NT2/D1 (cell line): Measurements from ENCODE around the gene SYT1.

Experiments used
- DNase-seq: peaks from one replicate; pipeline ENCODE4 v3.0.0-alpha.2; 2011; ENCODE audit warnings: low read depth, low spot score
- H3K27me3 ChIP-seq: 2 replicates; pipeline ENCODE4 v1.6.0; 2011; ENCODE audit warnings: mild to moderate bottlenecking; ENCODE audit not compliant: insufficient read length, insufficient read depth
- H3K36me3 ChIP-seq: 2 replicates; pipeline ENCODE4 v1.6.1; 2011; ENCODE audit warnings: mild to moderate bottlenecking, low read length, mixed read lengths; ENCODE audit not compliant: insufficient read depth, insufficient read length
- H3K4me1 ChIP-seq: 2 replicates; pipeline ENCODE4 v1.5.1; 2011; ENCODE audit not compliant: insufficient read depth, insufficient read length
- H3K4me3 ChIP-seq: 2 replicates; pipeline ENCODE4 v1.5.1; 2011; ENCODE audit warnings: low read depth; ENCODE audit not compliant: insufficient read length
- H3K9ac ChIP-seq: 2 replicates; pipeline ENCODE4 v1.6.0; 2011; ENCODE audit warnings: low read depth; ENCODE audit not compliant: insufficient read length
- H3K9me3 ChIP-seq: 2 replicates; pipeline ENCODE4 v1.5.1; 2011; ENCODE audit warnings: mild to moderate bottlenecking, low read length; ENCODE audit not compliant: insufficient read depth
- SUZ12 ChIP-seq: IDR thresholded peaks from 2 replicates; pipeline ENCODE4 v1.6.1; 2011; ENCODE audit not compliant: insufficient read length, insufficient read depth; ENCODE audit errors: extremely low read depth
- YY1 ChIP-seq: IDR thresholded peaks from 2 replicates; pipeline ENCODE4 v1.6.1; 2011; ENCODE audit not compliant: insufficient read length, insufficient read depth
- ZNF274 ChIP-seq: IDR thresholded peaks from 2 replicates; pipeline ENCODE4 v1.6.1; 2011; ENCODE audit warnings: mild to moderate bottlenecking, low read depth, low read length

Gene SYT1

DNA sequence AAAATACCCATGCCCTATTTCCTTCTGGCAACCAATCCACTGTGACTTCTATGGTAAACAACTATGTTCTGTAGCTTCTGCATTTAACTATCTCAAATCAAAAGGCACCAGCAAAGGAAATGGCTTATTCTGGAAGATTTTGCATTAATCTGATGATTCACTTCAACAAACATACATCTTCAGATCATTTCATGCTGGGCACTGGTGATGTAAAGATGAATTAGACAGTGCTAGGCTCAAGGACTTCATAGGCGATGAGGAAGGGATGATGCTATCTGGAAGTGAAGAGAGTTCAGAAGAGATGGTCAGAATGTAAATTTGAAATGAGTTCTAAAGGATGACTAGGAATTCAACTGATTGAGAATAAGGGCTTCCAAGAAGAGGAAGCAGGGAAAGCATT is 462.9 kb downstream of the SYT1 start:
- TF ChIP-seq YY1 (no peak), ZNF274 (no peak), SUZ12 (no peak)
- Histone ChIP-seq H3K9ac (no peak overlapping the region), H3K4me1 (no peaks in the 10 kb centered on the region), H3K9me3 (no peaks in the 10 kb centered on the region), H3K27me3 (no peaks in the 10 kb centered on the region), H3K4me3 (no peak overlapping the region), H3K36me3 (no peaks in the 10 kb centered on the region)
- no peak for DNase-seq

DNA sequence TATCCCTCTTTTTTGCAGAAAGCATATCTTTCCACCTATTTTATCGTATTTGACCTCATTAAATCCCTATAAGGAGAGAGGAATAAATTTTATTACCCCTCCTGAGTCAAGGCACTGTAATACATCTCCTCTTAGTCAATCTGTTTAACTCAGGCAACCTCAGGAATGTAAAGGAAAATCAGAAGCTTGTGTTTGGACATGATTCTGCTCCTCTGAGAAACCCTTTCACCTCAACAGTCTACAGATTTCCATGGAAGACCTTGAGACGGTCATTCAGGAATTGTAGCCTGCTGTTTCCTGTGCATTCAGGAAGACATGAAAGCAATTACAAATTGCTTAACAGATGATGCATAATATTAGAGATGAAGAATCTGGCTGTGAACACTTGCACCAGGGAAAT is 465.4 kb downstream of the SYT1 start:
- no peaks in the 10 kb centered on the region for H3K36me3 ChIP-seq
- H3K9me3 ChIP-seq, result no peaks in the 10 kb centered on the region
- no peak for DNase-seq
- H3K4me1 ChIP-seq, result no peaks in the 10 kb centered on the region
- no peak overlapping the region for H3K4me3 ChIP-seq
- H3K27me3 ChIP-seq, result no peaks in the 10 kb centered on the region
- no peak overlapping the region for H3K9ac ChIP-seq
- TF ChIP-seq SUZ12 (no peak), ZNF274 (no peak), YY1 (no peak)

- Histone ChIP-seq H3K9me3 (no peaks in the 10 kb centered on the region), H3K36me3 (no peaks in the 10 kb centered on the region), H3K9ac (no peak overlapping the region), H3K4me1 (no peaks in the 10 kb centered on the region), H3K4me3 (no peak overlapping the region), H3K27me3 (no peaks in the 10 kb centered on the region)
- TF ChIP-seq SUZ12, result no peak
- no peak for TF ChIP-seq YY1
- TF ChIP-seq ZNF274, result no peak
- no peak for DNase-seq
These were observed 467.3 kb downstream of the SYT1 start for GRCh38 chr12:79331870-79332269.

DNA sequence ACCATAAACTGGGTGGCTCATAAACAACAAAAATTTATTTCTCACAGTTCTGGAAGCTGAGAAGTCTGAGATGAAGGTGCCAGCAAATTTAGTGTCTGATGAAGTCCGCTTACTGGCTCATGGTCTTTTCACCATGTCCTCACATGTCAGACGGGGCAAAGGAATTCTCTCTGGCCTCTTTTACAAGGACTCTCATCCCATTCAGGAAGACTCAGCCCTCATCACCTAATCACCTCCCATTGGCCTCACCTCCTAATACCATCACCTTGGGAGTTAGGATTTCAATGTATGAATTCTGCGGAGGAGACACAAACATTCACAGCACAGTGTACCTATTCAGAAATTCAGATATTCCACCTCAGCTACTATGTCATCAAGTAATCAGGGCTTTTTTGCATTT is 468.6 kb downstream of the SYT1 start:
- Histone ChIP-seq H3K4me1 (no peaks in the 10 kb centered on the region), H3K9me3 (no peaks in the 10 kb centered on the region), H3K36me3 (no peaks in the 10 kb centered on the region), H3K27me3 (no peaks in the 10 kb centered on the region), H3K9ac (no peak overlapping the region), H3K4me3 (no peak overlapping the region)
- TF ChIP-seq YY1 (no peak), ZNF274 (no peak), SUZ12 (no peak)
- no peak for DNase-seq

DNA sequence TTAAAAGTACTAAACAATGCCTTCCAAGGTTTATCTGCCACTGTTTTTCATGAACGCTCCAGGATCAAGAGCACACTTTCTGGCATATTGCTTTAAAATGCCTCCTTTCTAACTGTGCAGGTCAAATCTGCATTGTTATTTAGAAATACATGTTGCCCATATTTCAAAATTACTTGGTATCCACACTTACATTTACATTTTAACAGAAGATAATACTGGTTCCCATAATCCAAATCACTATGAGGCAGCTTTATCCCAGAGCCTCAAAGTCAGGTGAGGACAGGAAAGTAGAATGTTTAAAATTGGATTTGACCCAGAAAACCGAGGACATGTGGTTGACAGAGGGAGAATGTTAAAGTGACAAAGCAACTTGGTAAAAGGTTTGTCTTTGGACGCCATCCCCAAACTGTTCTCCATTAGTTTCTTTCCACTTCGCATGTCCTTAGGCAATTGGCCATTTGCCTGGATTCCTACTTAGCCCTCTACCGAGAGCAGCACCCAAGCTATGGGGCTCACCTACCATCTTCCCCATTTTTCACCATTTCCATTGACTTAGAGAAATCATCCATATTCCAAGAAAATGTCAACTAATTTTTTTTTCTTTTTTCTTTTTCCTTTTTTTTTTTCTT is 473.2 kb downstream of the SYT1 start:
- Histone ChIP-seq H3K36me3 (no peaks in the 10 kb centered on the region), H3K9ac (no peak overlapping the region), H3K9me3 (no peaks in the 10 kb centered on the region), H3K27me3 (no peaks in the 10 kb centered on the region), H3K4me3 (no peak overlapping the region), H3K4me1 (no peaks in the 10 kb centered on the region)
- no peak for TF ChIP-seq SUZ12
- no peak for TF ChIP-seq ZNF274
- TF ChIP-seq YY1, result no peak
- no peak for DNase-seq

- H3K9ac ChIP-seq, result no peak overlapping the region
- H3K27me3 ChIP-seq, result no peaks in the 10 kb centered on the region
- TF ChIP-seq SUZ12, result no peak
- TF ChIP-seq ZNF274, result no peak
- TF ChIP-seq YY1, result no peak
- H3K9me3 ChIP-seq, result no peaks in the 10 kb centered on the region
- H3K36me3 ChIP-seq, result no peaks in the 10 kb centered on the region
- H3K4me1 ChIP-seq, result no peaks in the 10 kb centered on the region
- peak; percentile 57 for DNase-seq
- H3K4me3 ChIP-seq, result no peak overlapping the region
These were observed 480.6 kb downstream of the SYT1 start for GRCh38 chr12:79344855-79345847.

GRCh38 chr12:79347866-79348265 is 483.3 kb downstream of the SYT1 start:
- no peak for DNase-seq

GRCh38 chr12:79351251-79351650 is 486.7 kb downstream of the SYT1 start:
- H3K9me3 ChIP-seq, result no peaks in the 10 kb centered on the region
- no peak for DNase-seq
- no peak overlapping the region for H3K4me3 ChIP-seq
- H3K4me1 ChIP-seq, result no peaks in the 10 kb centered on the region
- H3K36me3 ChIP-seq, result no peaks in the 10 kb centered on the region
- no peak overlapping the region for H3K9ac ChIP-seq
- no peaks in the 10 kb centered on the region for H3K27me3 ChIP-seq
- TF ChIP-seq YY1 (no peak), SUZ12 (no peak), ZNF274 (no peak)

More at GRCh38 chr12:79347866-79348265, 483.3 kb downstream of the SYT1 start:
- no peak overlapping the region for H3K9ac ChIP-seq
- H3K9me3 ChIP-seq, result no peaks in the 10 kb centered on the region
- no peak overlapping the region for H3K4me3 ChIP-seq
- no peaks in the 10 kb centered on the region for H3K36me3 ChIP-seq
- TF ChIP-seq SUZ12, result no peak
- no peak for TF ChIP-seq YY1
- no peak for TF ChIP-seq ZNF274
- no peaks in the 10 kb centered on the region for H3K27me3 ChIP-seq
- H3K4me1 ChIP-seq, result no peaks in the 10 kb centered on the region
